H1 (cell line): ENCODE measurements around the gene PDCD6IP. TPM values are rescaled to one million over a fixed set of nuclear protein-coding genes. Genes with fewer than 3 reads are reported as not detected.
A peak's percentile ranks its signal among the peaks of the same experiment; 100 is the strongest.

Experiments
- CTCF ChIA-PET: fragments of 300-600 bp; sonication (Branson Sonifier 250); formaldehyde crosslinking; loops from one replicate; lab custom pipeline; 2021; ENCODE audit not compliant: partially characterized antibody; lab: Charles Lee
- POLR2A ChIA-PET: fragments of 300-600 bp; sonication (Branson Sonifier 250); formaldehyde crosslinking; loops from one replicate; lab custom pipeline; 2021; ENCODE audit warnings: inconsistent platforms; ENCODE audit not compliant: partially characterized antibody; lab: Charles Lee
- DNase-seq, 2 experiments: peaks; one replicate each; pipeline versions ENCODE4 v3.0.0 to v3.0.0-alpha.2; 2010 to 2022; ENCODE audit warnings: low spot score in 2 of 2, low read depth in 1 of 2, mixed read lengths in 1 of 2
- FAIRE-seq: peaks from 2 replicates; lab custom pipeline; 2011; peaks lifted over from hg19 to GRCh38; lab: Jason Lieb, UNC
- H2AFZ ChIP-seq: 2 replicates; pipeline ENCODE4 v1.8.1; 2012; ENCODE audit warnings: low read length, inconsistent platforms
- H2AK5ac ChIP-seq: 2 replicates; pipeline ENCODE4 v1.6.1; 2013; ENCODE audit warnings: low read depth, low read length
- H2BK120ac ChIP-seq: replicated peaks from 2 replicates; pipeline ENCODE3; 2013; ENCODE audit warnings: low read depth, low read length, inconsistent platforms
- H2BK12ac ChIP-seq: 2 replicates; pipeline ENCODE4 v1.6.1; 2013; ENCODE audit warnings: low read depth, low read length
- H2BK15ac ChIP-seq: 2 replicates; pipeline ENCODE4 v1.6.1; 2013; ENCODE audit warnings: low read length
- H2BK20ac ChIP-seq: 2 replicates; pipeline ENCODE4 v1.6.1; 2013; ENCODE audit warnings: low read length
- H2BK5ac ChIP-seq: 2 replicates; pipeline ENCODE4 v1.6.1; 2013; ENCODE audit warnings: low read depth, low read length
- H3K14ac ChIP-seq: 2 replicates; pipeline ENCODE4 v1.6.1; 2013; ENCODE audit warnings: inconsistent platforms; ENCODE audit not compliant: insufficient read length
- H3K18ac ChIP-seq: 2 replicates; pipeline ENCODE4 v1.6.1; 2013; ENCODE audit warnings: low read length; ENCODE audit errors: extremely low read depth
- H3K23ac ChIP-seq: 2 replicates; pipeline ENCODE4 v1.6.1; 2013; ENCODE audit warnings: inconsistent platforms; ENCODE audit not compliant: insufficient read length
- H3K23me2 ChIP-seq: 2 replicates; pipeline ENCODE4 v1.6.1; 2013; ENCODE audit warnings: low read depth, low read length
- H3K27ac ChIP-seq: 2 replicates; pipeline ENCODE4 v1.6.1; 2011; ENCODE audit warnings: low read depth, low read length, inconsistent platforms
- H3K27me3 ChIP-seq, 4 experiments: replicated peaks in 1 of 4; 1 replicate in 1 of 4; 2 replicates in 3 of 4; pipeline versions ENCODE4 v1.6.1 to v1.8.1; 2011 to 2013; ENCODE audit warnings: low read length in 3 of 4, mild to moderate bottlenecking in 3 of 4, inconsistent platforms in 2 of 4, mixed read lengths in 2 of 4, moderate library complexity in 1 of 4; ENCODE audit not compliant: control insufficient read depth in 3 of 4, insufficient read depth in 3 of 4; ENCODE audit errors: extremely low read depth in 1 of 4
- H3K36me3 ChIP-seq, 4 experiments: 2 replicates each; pipeline versions ENCODE4 v1.6.1 to v1.8.1; 2011 to 2013; ENCODE audit warnings: mild to moderate bottlenecking in 4 of 4, low read length in 3 of 4, moderate library complexity in 2 of 4, control low read depth in 1 of 4, inconsistent platforms in 1 of 4; ENCODE audit not compliant: insufficient read depth in 4 of 4, control insufficient read depth in 2 of 4
- H3K4ac ChIP-seq: replicated peaks from 2 replicates; pipeline ENCODE3; 2013; ENCODE audit warnings: low read length, low read depth, mixed read lengths, inconsistent platforms; ENCODE audit not compliant: insufficient read length
- H3K4me1 ChIP-seq, 4 experiments: replicated peaks in 1 of 4; 1 replicate in 1 of 4; 2 replicates in 3 of 4; pipeline versions ENCODE4 v1.6.1 to v1.8.1; 2011 to 2013; ENCODE audit warnings: low read length in 3 of 4, inconsistent platforms in 2 of 4, mixed read lengths in 1 of 4; ENCODE audit not compliant: insufficient read depth in 4 of 4, control insufficient read depth in 3 of 4
- H3K4me2 ChIP-seq, 2 experiments: 2 replicates each; pipeline versions ENCODE4 v1.6.1 to v1.8.1; 2011 to 2013; ENCODE audit warnings: low read depth in 2 of 2, low read length in 2 of 2, control low read depth in 1 of 2, inconsistent platforms in 1 of 2, mild to moderate bottlenecking in 1 of 2; ENCODE audit not compliant: insufficient read depth in 1 of 2
- H3K4me3 ChIP-seq, 4 experiments: fragments of 200-600, 300-600 bp in 1 of 4; sonication (generic), shearing (Covaris generic), sonication (Bioruptor Twin) in 1 of 4; 2 replicates each; pipeline versions ENCODE4 v1.5.1 to v1.8.1; 2011 to 2016; ENCODE audit warnings: low read length in 4 of 4, low read depth in 3 of 4, control low read depth in 2 of 4, inconsistent platforms in 2 of 4, mild to moderate bottlenecking in 2 of 4, mixed read lengths in 1 of 4, moderate library complexity in 1 of 4; ENCODE audit not compliant: insufficient read depth in 2 of 4; ENCODE audit errors: extremely low read depth in 1 of 4
- H3K56ac ChIP-seq: replicated peaks from 2 replicates; pipeline ENCODE3; 2013; ENCODE audit warnings: low read depth, mild to moderate bottlenecking, mixed read lengths, low read length, inconsistent platforms; ENCODE audit not compliant: insufficient read length
- H3K79me1 ChIP-seq: 2 replicates; pipeline ENCODE4 v1.6.1; 2013; ENCODE audit warnings: low read depth, low read length, control low read depth
- H3K79me2 ChIP-seq, 2 experiments: 2 replicates each; pipeline versions ENCODE4 v1.6.1 to v1.8.1; 2012 to 2013; ENCODE audit warnings: low read length in 2 of 2, mild to moderate bottlenecking in 2 of 2, inconsistent platforms in 1 of 2; ENCODE audit not compliant: insufficient read depth in 2 of 2, control insufficient read depth in 1 of 2
- H3K9ac ChIP-seq, 4 experiments: replicated peaks in 1 of 4; 1 replicate in 1 of 4; 2 replicates in 3 of 4; pipeline versions ENCODE4 v1.6.1 to v1.8.1; 2011 to 2013; ENCODE audit warnings: low read depth in 3 of 4, low read length in 3 of 4, control low read depth in 2 of 4, mild to moderate bottlenecking in 2 of 4, moderate library complexity in 2 of 4, inconsistent platforms in 1 of 4; ENCODE audit errors: extremely low read depth in 1 of 4
- H3K9me3 ChIP-seq, 2 experiments: 2 replicates each; pipeline versions ENCODE4 v1.6.1 to v1.8.1; 2012 to 2013; ENCODE audit warnings: mild to moderate bottlenecking in 2 of 2, moderate library complexity in 2 of 2, control low read depth in 1 of 2, inconsistent platforms in 1 of 2, low read depth in 1 of 2, low read length in 1 of 2, mixed read lengths in 1 of 2; ENCODE audit not compliant: insufficient read depth in 2 of 2
- H4K20me1 ChIP-seq, 2 experiments: replicated peaks in 1 of 2; 2 replicates each; pipeline versions ENCODE3 to v1.8.1; 2011 to 2013; ENCODE audit warnings: inconsistent platforms in 2 of 2, low read length in 2 of 2, mild to moderate bottlenecking in 1 of 2; ENCODE audit not compliant: insufficient read depth in 2 of 2, control insufficient read depth in 1 of 2
- H4K5ac ChIP-seq: 2 replicates; pipeline ENCODE4 v1.6.1; 2013; ENCODE audit warnings: low read length, low read depth, mixed read lengths, inconsistent platforms; ENCODE audit not compliant: insufficient read length
- H4K8ac ChIP-seq: 2 replicates; pipeline ENCODE4 v1.8.0; 2013; ENCODE audit warnings: mild to moderate bottlenecking, moderate library complexity, low read length, inconsistent platforms; ENCODE audit not compliant: insufficient read depth; ENCODE audit errors: extremely low read depth
- H4K91ac ChIP-seq: replicated peaks from 2 replicates; pipeline ENCODE3; 2013; ENCODE audit warnings: low read length, mixed read lengths, inconsistent platforms; ENCODE audit not compliant: insufficient read length
- KDM4A ChIP-seq: IDR thresholded peaks from one replicate; pipeline ENCODE4 v1.7.1; 2012; ENCODE audit warnings: low read depth, mild to moderate bottlenecking, moderate library complexity, low read length, inconsistent platforms; ENCODE audit not compliant: severe bottlenecking
- POU5F1 ChIP-seq: IDR thresholded peaks from 2 replicates; pipeline ENCODE4 v1.6.1; 2011; ENCODE audit warnings: low read depth, mild to moderate bottlenecking, low read length, moderate library complexity
- SIN3A ChIP-seq, 2 experiments: IDR thresholded peaks in 1 of 2; conservative IDR thresholded peaks in 1 of 2; 2 replicates each; pipeline ENCODE4 v1.6.1; 2011 to 2012; ENCODE audit warnings: low read length in 2 of 2, improper control_type of control experiment in 1 of 2, low read depth in 1 of 2, mild to moderate bottlenecking in 1 of 2
- SIRT6 ChIP-seq: IDR thresholded peaks from one replicate; pipeline ENCODE4 v1.7.1; 2012; ENCODE audit warnings: low read length, inconsistent platforms
- SP2 ChIP-seq: IDR thresholded peaks from 2 replicates; pipeline ENCODE4 v1.6.1; 2012; ENCODE audit warnings: mild to moderate bottlenecking, low read length, inconsistent platforms
- WGBS, 2 experiments: shearing (Covaris generic) in 1 of 2; methylation state at CpG; one replicate each; pipeline versions ENCODE4 v1.1.6 to v1.1.7; 2013 to 2015; ENCODE audit warnings: low lambda C conversion rate in 2 of 2, mixed read lengths in 2 of 2, inconsistent platforms in 1 of 2, low coverage in 1 of 2, missing lambda C conversion rate in 1 of 2; ENCODE audit not compliant: insufficient replicate concordance in 2 of 2, insufficient coverage in 1 of 2, insufficient read length in 1 of 2; ENCODE audit errors: extremely low coverage in 1 of 2, missing lambda C conversion rate in 1 of 2; 5-methylcytosine and 5-hydroxymethylcytosine counted together
- polyA plus RNA-seq, 7 experiments: library from polyadenylated mRNA; depleted of rRNA in 3 of 7; stranded (reverse) in 5 of 7; unstranded in 2 of 7; fragments of >200 nt in 5 of 7; fragments of 200-250 nt in 2 of 7; gene quantifications; 1 replicate in 5 of 7; 2 replicates in 1 of 7; 4 replicates in 1 of 7; pipeline versions ENCODE4 v1.2.1 to v1.2.3, GENCODE V29; 2011 to 2013; ENCODE audit warnings: missing spikeins in 2 of 7, mixed read lengths in 2 of 7
- total RNA-seq: library from RNA; stranded (reverse); fragmentation: NEBNext Ultra II Directional; extraction: Animal tissue kit (Norgen Biotek cat#: 25700); gene quantifications from 2 replicates; pipeline ENCODE4 v1.2.1, GENCODE V29; 2021

The PDCD6IP gene
- total and polyA plus RNA-seq, 2 of the 8 experiments (the other 6 are each of a cell fraction or from before 2014, with no cell fraction given) = 61.7 to 155 TPM

- H2BK15ac ChIP-seq = no peak overlapping the region
- no peak overlapping the region for H2BK20ac ChIP-seq
- no peak overlapping the region for H2BK120ac ChIP-seq
- H3K79me1 ChIP-seq = no peaks in the 10 kb centered on the region
- no peak overlapping the region for H4K8ac ChIP-seq
- FAIRE-seq (no peak), DNase-seq (no peak)
- H3K4ac ChIP-seq = no peak overlapping the region
- H2BK5ac ChIP-seq = peak overlapping the region; percentile 76; the same call in 1 of the 2 replicates
- peak overlapping the region; percentile 90 to 95 for H3K4me2 ChIP-seq
- H3K18ac ChIP-seq = no peak overlapping the region
- H2AK5ac ChIP-seq = no peak overlapping the region
- ChIA-PET POLR2A (interaction anchor here (0.7 to 1.8 kb wide), 9 partner anchors 9 to 420 kb away, joined by 3 to 9 read pairs (median 3); partner anchors contain the start of gene UBP1), CTCF (interaction anchor here (0.7 to 2.9 kb wide), 6 partner anchors 8 to 161 kb away, joined by 3 to 9 read pairs (median 4); no protein-coding TSS in a partner anchor)
- 1% methylated on average over 9 of the region's 9 CpGs; no CpG with 5 or more reads in 1 of the 2 experiments for WGBS, 2 experiments
- H3K4me1 ChIP-seq = peaks cover 0 to 7% (median under 1%) of the 10 kb centered on the region in 4 experiments; a peak in 3 of 7 replicates
- no peak overlapping the region for H3K27ac ChIP-seq
- peaks cover 0 to 43% of the 10 kb centered on the region in 2 experiments; a peak in 3 of 4 replicates for H3K79me2 ChIP-seq
- H3K23ac ChIP-seq = no peak overlapping the region
- no peak overlapping the region for H2BK12ac ChIP-seq
- H3K27me3 ChIP-seq = no peaks in the 10 kb centered on the region
- peak overlapping the region; percentile 98 for H2AFZ ChIP-seq
- H3K56ac ChIP-seq = peak overlapping the region; percentile 78
- H4K5ac ChIP-seq = peak overlapping the region; percentile 71
- no peak overlapping the region for H4K91ac ChIP-seq
- no peaks in the 10 kb centered on the region for H3K9me3 ChIP-seq
- no peaks in the 10 kb centered on the region for H4K20me1 ChIP-seq
- peaks cover 4% of the 10 kb centered on the region for H3K23me2 ChIP-seq
- no peaks in the 10 kb centered on the region; a peak in 1 of 8 replicates for H3K36me3 ChIP-seq
- no peak overlapping the region for H3K14ac ChIP-seq
- peak overlapping the region; percentile 81 to 100 (median 89) for H3K4me3 ChIP-seq
- peak overlapping the region; percentile 66 to 92 (median 77) for H3K9ac ChIP-seq
- TF ChIP-seq KDM4A = no peak
- no peak for TF ChIP-seq SIRT6
- TF ChIP-seq SIN3A (conservative IDR thresholded peaks at IDR 0.05 in 1 of 2, IDR thresholded peaks at IDR 0.05 in 1 of 2; ENCODE audit: low read depth in 1 of 2, low read length in 2 of 2) = no peak
- no peak for TF ChIP-seq SP2
- no peak for TF ChIP-seq POU5F1
Measured at GRCh38 chr3:33798113-33798417, 365 bp upstream of the PDCD6IP start.
